Activated CD8-positive, alpha-beta memory T cell treated with anti-CD3 and anti-CD28 coated beads for 24 hours (primary cell): ENCODE measurements around the gene CIITA.
"Not testable (repeated sequence)": the region's sequence is repeated elsewhere in the genome, so short reads cannot be mapped to it uniquely, and the experiment has no call there.

ENCODE experiments used
- DNase-seq: peaks from one replicate; pipeline ENCODE4 v3.0.0-alpha.2; 2020

CIITA gene

DNA sequence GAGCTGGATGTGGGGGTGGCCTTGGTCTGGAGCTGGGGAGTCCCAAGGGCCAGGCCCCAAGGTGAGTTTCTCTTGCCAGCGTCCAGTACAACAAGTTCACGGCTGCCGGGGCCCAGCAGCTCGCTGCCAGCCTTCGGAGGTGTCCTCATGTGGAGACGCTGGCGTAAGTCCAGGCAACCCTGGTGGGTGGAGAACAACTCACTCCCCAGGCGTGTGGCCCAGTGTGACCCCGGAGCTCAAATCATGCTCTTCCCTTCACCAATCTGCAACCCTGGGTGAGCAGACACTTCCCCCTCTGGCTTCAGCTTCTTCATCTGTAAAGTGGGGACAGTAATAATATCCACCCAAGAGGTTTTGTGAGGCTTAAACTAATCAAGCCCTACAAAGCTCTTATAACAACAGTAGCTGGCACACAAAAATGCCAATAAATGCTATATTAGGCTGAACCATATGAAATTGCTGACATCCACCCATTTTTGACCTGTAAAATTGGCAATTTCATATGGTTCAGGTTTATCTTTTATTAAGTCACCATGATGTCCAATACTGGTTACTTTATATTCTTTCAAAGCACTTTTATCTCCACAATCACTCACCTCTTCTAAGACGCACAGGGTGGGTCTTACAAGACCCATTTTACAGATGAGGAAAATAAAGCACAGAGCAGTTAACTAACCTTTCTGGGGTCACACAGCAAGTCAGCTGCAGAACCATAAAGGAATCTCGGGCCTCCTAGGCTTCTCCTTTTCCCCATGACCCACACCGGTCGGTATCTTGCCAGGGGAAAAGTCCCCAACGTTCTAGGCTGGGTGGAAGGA, 45.5 kb downstream of the CIITA start:
- DNase-seq = no peak

DNA sequence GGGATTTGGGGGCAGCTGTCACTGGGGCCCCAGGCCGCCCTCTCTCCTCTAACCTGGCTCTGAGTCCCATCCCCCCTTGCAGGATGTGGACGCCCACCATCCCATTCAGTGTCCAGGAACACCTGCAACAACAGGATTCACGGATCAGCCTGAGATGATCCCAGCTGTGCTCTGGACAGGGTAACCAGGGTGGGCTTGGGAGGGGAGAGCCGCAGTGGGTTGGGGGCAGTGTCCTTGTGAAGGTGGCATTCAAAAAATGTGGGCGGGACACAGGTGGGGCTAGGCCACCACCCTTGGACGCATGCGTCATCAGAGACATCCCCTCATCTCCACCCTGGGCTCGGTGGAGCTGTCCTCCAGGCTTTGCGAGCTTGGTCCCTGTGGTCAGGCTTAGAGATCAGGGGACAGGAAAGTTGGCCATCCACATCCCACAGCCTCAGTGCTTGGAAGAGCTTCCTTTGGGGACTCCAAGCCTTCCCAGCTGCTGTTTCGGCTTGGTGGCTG, 46.2 kb downstream of the CIITA start:
- no peak for DNase-seq

DNA sequence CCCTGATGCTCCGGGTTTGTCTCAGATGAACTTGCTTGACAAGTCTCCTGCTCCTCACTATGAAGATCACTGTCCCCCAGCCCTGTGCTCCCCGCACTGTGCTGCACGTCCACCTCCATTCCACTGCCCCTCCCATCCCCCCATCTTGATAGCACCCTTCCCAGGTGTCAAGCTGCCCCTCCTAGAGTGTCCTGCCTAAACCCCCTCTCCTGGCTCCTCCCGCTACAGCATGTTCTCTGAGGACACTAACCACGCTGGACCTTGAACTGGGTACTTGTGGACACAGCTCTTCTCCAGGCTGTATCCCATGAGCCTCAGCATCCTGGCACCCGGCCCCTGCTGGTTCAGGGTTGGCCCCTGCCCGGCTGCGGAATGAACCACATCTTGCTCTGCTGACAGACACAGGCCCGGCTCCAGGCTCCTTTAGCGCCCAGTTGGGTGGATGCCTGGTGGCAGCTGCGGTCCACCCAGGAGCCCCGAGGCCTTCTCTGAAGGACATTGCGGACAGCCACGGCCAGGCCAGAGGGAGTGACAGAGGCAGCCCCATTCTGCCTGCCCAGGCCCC, 46.7 kb downstream of the CIITA start:
- no peak for DNase-seq

DNA sequence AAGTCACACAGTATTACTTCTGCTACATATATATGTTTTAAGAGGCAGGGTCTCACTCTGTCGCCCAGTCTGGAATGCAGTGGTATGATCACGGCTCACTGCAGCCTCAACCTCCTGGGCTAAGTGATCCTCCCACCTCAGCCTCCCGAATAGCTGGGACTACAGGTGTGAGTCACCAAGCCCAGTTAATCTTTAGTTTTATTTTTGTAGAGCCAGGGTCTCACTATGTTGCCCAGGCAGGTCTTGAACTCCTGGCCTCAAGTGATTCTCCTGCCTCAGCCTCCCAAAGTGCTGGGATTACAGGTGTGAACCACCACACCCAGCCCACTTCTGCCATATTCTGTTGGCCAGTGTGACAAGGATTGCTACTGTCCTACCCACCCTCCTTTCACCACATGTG, 48.3 kb downstream of the CIITA start:
- not testable (repeated sequence) for DNase-seq

DNA sequence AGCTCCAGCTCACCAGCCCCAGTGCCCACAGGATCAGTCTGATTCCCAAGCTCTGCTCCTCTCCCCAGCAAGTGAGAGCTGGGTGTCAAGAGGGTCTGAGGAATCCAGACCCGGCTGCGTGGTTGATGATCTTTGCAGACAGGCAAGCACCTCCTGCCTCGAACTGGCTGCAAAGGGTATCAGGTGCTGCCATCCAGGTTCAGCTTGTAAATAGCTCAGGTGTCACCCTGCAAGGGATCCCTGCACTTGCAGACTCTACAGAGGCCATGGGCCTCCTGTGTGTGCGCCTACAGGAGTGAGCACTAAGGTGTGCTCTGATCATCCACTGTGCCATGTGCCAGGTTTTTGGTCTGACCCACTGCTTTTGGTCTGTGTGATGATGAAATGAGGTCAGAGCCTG, 49.1 kb downstream of the CIITA start:
- no peak for DNase-seq

DNA sequence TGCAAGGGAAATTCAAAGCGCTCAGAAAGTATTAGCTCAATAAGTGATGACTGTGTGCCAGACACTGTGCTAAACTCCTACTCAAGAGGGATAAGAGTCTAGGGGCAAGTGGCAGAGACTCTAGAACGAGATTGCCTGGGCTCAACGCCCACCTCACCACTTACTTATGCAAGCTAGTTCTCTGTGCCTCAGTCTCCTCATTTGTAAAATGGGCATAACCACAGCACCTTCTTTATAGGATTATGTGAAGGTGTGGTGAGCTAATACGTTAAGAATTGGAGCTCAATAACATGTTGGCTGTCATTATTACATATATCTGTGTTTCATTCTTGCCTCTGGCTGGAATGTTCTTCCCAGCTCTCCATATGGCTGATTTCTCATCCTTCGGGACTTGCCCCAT, 49.9 kb downstream of the CIITA start:
- DNase-seq = no peak

DNA sequence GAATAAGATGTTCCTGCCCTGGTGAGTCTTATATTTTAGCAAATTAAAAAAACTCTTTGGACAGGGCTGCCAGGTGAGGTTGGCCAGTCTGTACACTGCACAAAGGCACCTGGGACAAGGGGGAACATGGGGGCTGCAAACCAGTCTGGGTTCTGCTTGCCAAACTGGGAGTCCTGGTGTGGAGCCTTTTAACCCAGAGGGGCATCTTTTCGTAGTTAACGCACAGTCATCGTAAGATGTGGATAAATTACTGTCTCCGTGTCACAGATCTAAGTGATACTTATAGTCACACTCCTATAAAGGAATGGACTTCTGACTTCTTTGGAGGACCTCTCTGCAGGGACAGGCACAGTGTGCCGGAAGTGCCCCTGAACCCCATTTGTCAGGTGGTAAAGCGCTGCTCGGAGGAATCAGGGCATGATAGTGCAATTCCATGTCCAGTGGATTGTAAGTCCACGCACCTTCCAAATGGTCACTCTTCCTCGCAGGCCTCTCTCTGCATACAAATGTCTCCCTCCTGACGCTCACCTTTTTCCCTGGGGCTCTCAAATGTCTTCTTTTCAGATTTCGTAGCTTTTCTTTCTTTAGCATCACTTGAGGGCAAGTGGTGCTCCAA, 50.6 kb downstream of the CIITA start:
- DNase-seq = no peak

DNA sequence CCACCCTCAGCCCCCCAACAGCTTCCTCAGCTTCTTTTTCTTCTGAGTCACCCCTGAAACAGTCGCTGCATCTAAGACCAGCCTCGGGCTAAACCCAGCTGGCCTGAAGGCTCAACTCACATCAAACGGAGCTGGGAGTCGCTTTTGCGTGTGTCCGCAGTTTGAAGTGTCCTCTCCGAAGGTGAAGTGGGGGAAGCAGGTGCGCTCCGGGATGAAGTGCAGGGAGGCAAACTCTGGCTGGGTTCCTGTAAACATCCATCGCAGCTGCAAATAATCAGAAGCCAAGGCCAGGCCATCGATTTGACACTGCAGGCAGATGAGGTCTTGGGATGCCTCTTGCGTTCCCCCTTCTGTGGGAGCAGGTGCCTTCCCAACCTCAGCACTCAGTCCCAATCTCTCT, 52.1 kb downstream of the CIITA start:
- not testable (repeated sequence) for DNase-seq

DNA sequence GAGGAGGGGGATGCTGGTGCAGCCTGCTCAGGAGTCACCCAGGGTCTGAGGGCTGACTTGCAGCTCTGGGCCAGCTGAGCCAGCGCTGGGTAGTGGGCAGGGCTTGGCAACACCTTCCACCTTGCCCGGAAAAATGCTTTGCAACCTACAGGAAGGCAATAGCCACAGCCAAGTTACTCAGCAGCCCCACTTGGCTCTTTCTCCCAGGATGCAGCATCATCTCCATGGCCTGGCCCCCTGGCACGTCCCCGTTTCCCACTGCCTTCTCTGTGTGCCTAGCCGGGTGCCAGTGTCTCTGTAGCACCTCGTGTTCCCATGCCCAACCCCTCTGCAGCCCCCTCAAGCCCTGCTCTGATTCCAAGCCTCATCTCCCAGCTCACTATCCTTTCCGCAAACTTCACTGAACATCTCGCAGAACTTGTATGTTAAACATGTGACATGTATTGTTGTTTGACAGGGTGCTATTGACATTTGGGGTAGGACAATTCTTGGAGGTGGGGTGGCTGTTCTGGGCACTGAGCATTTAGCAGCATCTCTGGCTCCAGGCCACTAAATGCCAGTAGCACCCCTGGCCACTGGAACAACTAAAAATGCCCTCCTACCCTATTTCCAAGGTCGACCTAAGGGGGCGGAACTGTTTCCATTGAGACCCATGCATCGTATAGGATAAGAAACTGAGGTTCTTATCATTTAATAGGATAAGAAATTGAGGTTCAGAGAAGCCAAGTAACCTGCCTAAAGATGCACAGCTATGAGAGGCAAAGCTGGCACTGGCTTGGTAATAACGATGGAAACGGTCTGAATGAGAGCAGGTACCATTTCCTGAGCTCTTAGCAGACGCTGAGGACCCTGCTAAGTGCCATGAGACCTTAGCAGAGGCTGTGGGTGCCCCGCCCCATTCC, 53.1 kb downstream of the CIITA start:
- DNase-seq = no peak

DNA sequence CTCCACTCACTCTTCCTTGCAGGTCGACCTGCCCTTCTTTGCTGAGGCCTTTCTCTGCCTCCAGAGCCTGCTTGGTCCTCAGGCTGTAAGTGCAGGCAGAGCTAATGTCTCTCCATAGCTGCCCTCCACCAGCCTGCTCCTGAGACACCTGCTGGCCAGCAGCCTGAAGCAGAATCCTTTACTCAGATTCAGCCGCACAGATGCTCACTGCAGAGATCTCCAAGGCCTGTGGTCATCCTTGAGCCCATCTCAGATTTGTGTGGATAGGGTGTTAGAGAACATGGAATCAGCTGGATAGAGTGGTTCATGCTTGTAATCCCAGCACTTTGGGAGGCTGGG, 53.7 kb downstream of the CIITA start:
- no peak for DNase-seq

DNA sequence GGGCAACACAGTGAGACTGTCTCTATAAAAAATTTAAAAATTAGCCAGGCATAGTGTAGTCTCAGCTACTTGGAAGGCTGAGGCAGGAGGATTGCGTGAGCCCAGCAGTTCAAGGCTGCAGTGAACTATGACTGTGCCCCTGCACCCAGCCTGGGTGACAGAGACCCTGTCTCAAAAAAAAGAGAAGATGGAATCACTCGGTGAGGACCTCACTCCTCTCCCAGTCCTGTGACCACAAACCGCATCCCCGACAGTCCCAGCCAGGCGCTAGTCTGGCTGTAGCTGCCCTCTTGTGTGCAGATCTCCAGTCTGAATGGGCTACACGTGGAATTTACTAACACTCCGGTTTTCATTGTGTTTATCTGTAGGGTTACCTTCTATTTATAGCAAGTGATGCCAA, 54.1 kb downstream of the CIITA start:
- DNase-seq = no peak

DNA sequence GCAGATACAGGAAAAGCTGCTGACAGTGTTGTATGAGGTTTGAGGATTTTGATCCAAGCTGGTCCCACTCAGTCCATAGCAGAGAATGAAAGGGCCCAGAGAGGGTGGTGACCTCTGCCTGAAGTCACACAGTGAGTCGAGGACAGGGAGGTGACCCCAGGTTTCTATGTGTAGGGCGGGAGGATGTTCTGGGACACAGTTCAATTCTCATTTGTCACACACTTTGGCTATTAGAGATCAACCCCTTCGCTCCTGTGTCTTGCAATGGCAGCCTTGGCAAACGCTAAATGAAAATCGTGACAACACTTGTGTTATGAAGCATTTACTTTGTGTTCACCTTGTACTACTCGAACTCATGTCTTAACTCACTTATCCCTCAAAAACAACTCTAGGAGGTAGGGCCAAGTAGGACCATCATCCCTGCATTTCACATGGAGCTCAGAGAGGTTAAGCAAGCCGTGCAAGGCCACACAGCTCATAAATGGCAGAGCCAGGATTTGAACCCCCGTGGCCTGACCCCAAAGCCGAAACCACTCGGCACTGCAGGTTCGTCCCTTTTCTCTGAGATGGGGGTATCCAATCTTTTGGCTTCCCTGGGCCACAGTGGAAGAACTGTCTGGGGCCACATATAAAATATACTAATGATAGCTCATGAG, 55.1 kb downstream of the CIITA start:
- no peak for DNase-seq

DNA sequence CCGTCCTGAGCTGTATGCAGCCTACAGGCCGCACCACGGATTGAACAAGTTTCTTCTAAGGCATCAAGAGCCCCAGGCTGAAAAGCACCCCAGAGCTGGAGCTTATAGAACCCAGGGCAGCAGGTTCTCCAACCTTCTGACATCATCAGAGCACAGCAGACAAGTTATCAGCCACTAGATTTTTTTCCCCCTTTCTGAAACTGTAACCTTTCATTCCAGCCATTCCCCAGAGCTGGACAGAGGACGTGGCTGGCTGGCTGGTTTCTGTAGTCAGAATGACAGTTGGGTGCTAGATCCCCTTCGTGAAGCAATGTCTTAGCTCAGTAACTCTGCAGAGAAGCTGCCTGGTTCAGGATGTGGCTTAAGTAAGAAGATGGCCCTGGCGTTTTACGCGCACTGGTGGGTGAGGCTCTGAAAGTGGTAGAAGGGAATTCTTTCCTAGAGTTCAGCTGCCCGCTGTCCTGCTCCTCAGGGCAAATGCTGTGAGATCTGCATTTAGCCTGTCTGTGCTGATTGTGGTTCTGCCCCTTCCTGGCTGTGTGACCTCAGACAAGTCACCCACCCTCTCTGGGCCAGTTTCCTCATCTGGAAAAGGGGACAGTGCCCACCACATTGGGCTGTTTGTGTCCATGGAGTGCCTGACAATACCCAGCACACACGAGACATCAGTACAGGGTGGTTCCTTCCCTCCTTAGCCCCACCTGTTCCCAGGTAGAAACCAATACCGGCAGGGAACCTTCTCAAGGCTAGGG, 56.1 kb downstream of the CIITA start:
- no peak for DNase-seq

DNA sequence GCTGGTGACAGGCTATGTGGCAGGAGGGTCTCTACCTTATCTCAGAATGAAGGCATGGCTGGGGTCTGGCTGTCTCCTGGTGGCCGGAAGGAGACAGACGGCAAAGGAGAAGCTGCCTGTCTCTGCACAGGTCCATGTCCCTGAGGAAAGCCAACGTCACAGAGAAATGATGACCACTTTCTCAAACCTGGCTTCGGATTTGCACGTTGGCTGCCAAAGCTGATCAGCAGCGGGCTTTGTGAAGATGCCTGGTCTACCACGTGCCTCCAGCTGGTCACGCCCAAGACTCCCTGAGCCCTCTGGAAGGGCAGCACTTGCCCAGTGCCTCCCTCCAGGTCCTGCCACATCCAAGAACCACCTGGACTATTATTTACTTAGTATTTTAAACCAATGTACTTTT, 56.9 kb downstream of the CIITA start:
- no peak for DNase-seq

DNA sequence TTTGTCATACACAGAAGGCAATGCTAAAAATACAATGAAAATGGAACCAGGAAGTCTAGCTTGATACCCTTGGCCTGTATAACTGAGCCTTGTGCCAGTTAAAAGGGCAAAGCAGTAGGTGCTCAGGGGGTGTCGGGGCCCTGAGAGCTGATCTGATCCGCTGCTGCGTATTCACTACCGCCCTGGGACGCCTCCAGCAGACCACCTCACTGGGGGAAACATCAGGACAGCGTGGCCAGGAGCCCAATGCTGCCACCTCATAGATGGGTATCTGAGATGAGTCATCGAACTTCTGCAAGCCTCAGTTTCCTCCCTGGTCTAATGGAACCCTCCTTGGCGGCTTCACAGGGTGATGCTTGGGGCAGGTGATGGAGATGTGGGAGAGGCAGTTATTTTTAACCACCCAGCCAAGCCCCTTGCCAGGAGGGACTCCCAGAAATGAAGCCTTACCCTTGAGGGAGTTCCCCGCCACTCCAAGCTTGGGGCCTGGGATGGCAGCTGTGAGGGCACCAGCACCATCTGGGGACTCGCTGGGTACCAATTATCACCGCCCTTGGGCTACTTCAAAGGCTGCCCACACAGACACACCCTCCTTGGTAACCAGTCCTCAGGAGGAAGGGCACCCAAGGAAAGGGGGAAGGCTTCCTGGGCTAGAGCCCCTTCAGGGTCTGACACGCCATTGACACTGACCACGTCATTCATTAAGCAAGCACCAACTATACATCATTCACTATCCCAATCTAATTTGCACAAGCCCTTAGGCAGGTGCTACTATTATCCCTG, 57.5 kb downstream of the CIITA start:
- no peak for DNase-seq

DNA sequence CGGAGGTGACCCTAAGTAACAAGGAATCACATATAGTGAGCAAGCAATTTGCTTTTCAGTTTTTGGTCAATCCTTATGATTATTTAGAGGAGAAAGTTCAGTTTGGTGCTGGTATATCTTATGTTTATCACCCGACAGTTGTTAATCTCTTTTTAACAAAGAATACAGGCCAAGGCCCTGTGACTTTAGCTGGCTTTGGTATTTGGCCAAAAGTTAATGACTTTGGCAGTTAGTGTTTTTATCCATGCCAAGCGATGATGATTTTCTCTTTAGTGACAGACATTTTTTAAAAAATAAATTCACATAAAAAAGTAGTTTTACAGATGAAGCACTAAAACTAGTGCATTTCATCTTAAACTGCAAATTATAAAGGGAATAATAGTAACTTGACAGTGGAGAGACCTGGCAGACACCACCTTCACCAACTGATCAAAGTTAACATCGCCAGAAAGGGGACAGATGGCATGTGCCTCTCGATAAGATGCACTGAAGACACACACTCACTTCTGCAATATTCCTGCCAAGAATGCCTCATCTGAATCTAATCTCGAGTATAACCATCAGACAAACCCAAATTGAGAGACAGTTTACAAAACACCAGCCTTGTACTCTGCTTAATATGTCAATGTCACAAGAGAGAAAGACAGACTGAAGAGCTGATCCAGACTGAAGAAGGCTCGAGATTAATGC, 58.4 kb downstream of the CIITA start:
- no peak for DNase-seq

DNA sequence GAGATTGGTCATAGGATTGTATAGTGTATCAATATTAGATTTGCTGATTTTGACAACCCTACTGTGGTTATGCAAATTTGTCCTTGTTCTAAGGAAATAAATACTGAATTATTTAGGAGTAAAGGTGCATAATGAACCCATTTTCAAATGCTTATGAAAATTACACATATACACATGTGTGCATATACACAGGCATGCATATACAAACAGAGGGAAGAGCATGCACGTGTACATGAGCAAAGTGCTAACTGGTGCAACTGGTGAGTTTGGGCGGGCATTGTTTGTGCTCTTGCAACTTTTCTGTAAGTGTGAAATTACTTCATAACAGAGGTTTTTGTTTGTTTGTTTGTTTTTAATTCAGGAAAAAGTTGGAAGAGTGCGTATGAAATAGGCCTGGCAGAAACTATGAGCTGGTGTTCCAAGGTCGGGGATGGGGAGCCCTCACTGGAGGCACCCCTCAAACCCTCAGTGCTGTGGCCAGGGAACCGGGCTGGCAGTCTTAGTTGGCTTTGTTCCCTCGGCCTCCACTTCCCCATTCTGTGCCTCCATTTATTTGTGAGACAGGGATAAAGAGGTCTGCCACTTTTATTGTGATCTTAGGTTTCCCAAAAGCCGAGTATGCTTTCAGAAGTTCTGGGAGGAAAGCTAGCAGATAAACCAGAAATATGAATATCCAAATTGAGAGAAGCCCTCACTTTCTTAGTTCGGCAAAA, 59.4 kb downstream of the CIITA start:
- DNase-seq = no peak

DNA sequence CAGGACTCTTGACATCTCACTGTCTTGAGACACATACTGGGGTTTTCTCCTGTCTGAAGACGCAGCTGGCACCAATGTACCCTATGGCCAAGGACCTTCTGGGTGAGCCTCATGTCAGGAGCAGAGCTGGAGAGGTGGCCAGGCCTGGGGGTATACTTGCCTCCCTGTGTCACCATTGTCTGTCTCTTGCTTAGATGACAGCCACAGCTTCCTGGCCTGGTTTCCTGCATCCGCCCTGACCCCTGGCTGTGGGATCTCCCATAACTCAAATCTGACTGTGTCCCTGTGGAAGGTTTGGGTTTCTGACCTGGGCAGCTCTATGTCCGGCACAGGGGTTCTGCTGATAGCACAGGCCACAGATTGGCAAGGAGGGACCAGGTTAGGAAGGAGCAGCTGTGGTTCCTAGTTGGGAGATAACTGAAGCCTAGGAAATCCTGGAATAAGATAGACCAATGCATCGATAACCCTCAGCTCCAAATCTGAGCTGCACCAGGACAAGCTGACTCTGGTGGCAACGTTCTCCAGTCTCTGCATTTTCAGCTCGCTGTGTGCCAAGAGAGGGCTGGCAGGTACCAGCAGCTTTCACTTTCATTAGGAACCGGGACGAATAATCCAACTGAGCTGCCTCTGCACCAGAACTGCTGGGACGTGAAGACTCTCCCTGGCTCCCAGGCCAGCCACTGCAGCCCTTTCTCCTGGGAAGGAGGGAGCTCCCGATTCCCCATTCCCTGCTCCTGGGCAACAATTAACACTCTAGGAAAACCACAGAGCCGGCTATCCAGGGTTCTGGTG, 60.3 kb downstream of the CIITA start:
- no peak for DNase-seq

DNA sequence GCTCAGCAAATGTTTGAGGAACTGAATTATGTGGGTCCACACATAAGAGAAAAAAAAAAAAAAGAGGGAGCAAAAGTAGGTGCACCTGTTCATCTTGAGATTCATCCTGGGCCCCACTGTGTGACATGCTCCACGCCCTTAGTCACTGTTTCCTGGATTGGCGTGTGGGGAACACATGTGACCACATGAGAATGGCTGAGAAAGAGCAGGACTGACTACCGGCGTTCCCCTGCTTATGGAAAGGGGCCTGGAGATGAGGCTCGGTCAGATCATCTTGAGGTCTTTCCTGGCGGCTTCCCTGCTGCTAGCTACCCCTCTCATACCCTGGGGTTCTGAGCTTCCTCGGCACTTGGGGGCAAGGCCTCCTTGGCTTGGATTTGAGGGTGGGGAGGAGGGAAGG, 61.3 kb downstream of the CIITA start:
- DNase-seq = peak; percentile 63
